Measurements from ENCODE around the gene FETUB.

FETUB gene, protein sequence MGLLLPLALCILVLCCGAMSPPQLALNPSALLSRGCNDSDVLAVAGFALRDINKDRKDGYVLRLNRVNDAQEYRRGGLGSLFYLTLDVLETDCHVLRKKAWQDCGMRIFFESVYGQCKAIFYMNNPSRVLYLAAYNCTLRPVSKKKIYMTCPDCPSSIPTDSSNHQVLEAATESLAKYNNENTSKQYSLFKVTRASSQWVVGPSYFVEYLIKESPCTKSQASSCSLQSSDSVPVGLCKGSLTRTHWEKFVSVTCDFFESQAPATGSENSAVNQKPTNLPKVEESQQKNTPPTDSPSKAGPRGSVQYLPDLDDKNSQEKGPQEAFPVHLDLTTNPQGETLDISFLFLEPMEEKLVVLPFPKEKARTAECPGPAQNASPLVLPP

DNA sequence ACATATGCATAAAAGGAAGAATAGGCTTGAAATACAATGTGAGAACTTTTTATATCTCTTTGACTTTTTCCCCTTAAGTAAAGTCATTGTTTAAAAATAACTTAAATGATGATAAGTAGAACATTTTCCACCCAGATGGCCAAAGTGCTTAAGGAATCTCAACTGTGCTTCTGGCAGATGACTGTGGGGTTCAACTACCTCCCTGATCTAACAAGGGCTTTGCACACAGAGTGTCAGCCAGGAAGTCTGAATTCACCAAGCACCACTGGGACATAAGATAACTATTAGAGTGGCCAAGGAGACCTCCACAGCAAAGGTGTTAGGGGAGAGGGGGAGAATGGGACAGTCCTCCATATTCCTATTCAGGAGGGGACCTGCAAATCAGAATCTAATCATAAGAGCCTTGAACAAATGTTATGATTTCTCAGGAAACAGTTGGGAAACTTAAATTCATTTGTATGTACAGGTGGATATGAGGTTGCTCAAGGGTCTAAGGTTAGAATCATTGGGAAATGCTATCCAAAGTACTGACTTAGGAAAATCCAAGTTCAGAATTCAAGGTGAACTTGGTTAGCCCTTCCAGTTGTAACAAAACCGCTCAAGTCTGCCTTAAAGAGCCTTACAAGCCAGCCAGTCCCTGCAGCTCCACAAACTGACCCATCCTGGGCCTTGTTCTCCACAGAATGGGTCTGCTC is at the start of gene FETUB:
FETUB (plus strand) TSS at position 622 of the 695 bp plus-strand sequence; CDS start at position 684, 62 bp downstream.
- DNase-seq = no peak

DNA sequence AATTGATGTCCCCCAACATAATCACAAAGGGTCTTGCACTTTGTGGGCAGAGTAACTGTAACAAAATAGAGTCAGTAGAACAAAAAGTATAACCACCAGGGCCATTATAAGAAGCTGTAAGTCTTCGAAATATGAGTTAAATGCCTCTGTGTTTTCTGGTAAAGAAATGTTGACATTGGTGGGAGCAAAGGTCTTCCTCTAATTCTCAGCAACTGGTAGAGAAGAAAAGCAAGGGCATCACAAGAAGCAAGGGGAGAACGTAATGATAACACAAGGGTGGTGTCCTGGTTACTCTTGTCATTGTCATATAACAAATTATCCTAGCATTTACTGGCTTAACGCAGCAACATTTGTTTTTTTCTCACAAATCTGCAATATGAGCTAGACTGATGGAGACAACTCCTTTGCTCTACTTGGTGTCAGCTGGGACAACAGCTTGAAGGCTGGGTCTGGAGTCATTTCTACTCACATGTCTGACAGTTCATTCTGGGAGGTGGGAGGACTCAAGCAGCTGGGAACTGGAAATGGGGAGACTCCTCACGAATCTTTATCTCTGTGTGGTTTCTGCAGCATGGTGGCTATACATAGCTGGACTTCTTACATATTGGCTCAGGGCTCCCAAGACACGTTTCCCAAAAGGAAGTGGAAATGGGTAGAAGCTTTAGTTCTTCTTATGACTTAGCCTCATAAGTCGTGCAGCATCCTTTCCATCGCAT is 49.5 kb upstream of the FETUB start:
- DNase-seq = no peak

DNA sequence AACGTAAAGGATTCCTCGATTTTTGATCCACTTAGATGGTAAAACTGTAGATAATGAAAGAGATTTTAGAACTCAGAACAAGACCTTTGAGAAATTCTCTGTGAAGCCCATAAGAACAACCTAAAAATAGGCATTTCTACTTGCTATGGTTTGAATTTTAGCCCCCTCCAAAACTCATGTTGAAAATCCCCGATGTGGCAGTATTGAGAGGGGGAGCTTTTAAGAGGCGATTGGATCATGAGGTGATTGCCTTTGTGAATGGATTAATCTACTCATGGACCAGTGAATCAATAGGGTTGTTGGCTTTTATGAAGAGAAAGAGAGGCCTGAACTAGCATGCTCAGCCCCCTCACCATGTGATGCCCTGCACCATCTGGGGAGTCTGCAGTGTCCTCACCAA is 47.5 kb upstream of the FETUB start:
- no peak for DNase-seq

DNA sequence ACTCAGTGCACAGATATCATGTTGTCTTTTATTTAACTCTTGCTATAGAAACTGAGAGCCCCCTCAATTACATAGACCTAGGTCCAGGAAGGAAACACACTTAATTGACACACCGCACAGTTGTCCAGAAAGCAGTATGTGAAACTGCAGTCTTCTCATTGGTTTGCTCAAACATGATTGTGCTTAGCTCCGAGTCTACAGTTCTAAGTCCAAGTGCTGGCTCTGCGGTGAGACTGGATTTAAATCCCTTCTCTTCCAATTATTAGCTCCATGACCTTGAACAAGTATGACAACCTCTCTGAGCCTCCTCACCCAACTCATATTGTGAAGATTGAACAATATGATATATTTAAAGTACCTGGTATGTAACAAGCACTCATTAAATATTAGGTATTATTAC is 46.3 kb upstream of the FETUB start:
- DNase-seq = no peak

DNA sequence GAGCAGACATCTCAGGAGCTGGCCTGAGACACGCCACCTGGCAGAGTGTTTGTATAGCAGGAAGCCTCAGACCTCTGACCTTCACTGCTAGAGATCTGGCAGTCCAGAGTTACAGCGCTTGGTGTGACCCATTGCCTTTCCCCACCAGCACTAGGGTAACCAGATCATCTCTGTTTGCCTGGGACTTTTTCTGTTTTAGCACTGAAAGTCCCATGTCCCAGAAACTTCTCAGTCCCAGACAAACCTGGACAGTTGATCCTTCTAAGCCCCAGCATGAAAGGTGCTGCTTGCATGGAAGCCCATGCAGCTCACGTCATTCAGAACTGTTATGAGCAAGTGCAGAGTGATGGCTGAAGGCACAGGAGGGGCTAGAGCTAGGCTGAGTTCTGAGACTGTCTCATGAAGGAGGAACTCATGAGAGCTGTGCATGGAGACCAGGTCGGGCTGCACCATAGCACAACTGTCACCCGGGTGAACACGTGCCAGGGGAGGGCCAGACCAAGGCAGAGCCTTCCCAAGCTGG is 45.5 kb upstream of the FETUB start:
- no peak for DNase-seq

DNA sequence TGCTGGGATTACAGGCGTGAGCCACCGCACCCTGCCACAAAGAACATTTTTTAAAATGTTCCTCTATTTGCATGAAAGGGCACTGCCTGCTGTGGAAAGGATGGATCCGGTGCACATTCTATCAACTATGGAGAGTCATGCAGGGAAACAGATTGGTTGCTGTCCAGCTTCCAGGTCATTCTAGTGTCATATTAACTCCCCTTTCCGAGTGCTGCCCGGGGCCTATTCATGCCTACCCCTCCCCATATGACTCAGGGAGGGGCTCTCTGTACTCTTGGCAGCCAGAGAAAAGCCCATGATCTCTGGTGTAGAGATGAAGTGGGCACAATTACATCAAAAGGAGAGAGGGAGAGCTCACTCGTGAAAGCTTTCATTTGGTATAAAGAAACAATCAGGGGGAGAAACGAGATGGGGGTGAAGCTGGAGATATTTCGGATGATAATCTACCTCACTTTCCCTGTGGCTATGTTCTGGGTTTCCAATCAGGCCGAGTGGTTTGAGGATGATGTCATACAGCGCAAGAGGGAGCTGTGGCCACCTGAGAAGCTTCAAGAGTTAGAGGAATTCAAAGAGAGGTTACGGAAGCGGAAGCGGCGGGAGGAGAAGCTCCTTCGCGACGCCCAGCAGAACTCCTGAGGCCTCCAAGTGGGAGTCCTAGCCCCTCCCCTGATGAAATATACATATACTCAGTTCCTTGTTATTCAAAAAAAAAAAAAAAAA is 43.5 kb upstream of the FETUB start:
- DNase-seq = no peak

DNA sequence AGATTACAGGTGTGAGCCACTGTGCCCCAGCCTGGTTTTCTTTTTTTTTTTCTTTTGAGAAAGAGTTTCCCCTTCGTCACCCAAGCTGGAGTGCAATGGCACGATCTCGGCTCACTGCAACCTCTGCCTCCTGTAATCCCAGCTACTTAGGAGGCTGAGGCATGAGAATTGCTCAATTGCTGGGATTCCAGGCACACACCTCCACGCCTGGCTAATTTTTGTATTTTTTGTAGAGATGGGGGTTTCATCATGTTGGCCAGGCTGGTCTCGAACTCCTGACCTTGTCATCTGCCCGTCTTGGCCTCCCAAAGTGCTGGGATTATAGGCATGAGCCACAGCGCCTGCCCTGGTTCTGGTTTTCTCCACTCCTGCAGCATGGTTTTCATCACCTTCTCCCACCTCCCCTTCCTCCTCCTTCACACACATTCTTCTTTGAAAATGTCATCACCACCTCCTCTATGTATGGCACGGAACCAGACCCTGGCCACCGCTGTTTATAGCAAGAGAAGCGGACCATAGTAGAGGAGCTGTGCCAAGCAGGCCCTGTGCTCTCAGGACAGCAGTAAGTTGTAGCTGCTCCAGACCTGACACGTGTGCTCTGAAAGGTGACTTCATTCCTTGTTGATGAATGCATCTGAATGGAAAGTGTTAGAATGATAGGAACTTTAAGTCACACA is 42.0 kb upstream of the FETUB start:
- no peak for DNase-seq

DNA sequence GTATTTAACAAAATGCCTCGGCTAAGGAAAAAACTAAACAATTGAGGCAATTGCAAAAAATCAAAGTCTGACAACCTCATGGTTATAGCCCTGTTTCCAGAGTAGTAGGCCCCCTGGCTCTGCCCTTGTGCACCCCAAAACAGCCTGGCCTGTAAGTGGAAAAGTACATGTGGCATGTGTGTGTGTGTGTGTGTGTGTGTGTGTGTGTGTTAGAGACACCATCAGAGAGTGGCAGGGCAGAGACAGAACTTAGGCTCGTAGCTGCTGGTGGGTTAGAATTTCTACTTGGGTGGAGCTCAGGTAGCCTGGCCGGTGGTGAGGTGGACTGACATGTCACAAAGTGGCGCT is 41.4 kb upstream of the FETUB start:
- no peak for DNase-seq

DNA sequence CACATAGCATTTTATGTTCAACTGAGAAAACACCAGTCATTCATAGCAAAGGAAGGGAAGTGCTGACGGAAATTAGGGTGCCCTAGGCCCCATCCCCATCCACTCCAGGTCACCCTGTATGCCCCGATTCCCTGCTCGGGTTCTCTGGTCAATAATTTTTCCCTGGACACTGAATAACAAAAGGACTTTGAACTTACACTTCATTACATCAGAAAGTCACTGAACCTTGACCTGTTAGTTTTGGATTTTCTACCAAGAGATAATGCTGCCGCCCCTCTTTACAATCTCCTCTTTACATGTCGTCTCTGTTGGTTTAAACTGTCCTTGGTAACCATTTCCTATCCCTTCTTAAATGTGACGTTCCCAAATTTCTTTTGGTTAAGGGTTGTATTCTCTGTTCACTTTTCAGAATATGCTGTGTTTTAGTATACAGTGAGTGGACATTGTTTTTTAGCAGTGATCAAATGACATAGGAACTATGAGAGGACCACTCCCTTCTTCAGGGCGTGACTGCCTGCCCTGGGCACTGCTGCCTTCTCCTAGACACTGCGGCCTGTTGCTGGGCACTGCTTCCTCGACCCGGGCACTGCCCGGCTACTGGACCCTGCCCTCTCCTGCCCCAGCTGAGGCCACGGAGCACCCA is 40.9 kb upstream of the FETUB start:
- DNase-seq = no peak

DNA sequence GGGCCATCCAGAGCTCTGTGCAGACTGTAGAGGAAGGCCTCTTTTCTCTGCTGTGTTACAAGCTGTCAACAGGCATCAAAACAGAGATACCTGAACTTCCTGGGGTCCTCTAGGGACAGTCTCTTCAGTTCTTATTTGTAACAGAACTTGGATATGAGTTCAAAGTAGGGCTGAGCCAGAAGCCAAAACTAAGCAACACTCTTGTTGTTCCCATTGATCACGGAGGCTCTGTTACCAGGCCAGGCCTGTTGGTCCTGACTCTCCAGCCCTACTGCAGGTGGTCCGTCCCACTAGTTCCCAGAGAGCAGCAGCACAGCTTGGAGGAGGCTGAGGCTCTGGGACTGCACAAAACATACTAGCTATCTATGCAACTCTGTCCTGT is 40.4 kb upstream of the FETUB start:
- DNase-seq = no peak

DNA sequence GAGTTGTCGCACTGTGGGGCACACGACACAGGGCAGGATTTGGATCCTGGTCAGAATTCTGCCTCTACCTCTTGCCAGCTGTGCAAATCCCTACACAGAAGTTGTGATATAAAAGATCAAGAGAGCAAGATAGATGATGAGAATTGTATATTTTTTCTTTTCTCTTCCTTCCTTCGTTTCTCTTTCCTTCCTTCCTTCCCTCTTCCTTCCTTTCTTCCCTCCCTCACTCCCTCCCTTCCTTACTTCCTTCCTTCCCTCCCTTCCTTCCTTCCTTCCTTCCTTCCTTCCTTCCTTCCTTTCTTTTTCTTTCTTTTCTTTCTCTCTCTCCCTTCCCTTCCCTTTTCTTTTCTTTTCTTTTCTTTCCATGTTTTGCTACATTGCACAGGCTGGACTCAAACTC is 39.3 kb upstream of the FETUB start:
- no peak for DNase-seq

DNA sequence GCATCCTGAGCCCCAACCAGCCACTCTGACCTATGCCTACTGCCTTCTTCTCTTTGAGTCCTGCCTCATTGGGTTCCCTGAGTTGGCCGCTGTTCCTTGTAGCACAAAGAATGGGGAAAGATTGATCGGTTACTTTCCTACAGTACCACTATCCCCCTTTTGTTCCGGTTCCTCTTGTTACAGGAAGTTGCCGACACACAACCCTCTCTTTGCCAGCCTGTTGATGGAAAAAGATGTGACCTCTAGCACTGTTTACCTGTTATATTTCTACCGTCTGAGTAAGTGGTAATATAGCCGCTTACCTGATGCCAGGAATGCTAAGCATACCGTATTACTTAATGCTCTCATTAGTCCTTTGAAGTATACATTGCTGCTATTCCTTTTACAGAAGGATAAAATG is 37.0 kb upstream of the FETUB start:
- DNase-seq = no peak

DNA sequence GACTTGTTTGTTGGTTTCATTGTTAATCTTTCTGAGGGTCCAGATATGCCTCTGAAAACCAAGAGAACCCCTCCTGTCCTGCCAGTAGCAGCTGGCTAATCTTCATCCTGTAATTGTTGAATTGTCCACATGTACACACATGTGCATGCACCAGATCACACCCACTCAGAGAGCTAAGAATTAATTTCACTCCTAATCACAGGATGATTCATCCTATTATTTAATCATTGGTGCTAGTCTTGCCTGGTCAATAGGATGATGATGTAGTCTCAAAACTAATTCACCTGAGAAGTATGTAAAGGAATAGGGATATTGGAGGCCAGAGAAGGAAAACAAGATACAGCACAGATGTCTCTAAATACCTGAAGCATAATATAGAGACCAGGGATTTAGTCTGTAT is 35.1 kb upstream of the FETUB start:
- no peak for DNase-seq

DNA sequence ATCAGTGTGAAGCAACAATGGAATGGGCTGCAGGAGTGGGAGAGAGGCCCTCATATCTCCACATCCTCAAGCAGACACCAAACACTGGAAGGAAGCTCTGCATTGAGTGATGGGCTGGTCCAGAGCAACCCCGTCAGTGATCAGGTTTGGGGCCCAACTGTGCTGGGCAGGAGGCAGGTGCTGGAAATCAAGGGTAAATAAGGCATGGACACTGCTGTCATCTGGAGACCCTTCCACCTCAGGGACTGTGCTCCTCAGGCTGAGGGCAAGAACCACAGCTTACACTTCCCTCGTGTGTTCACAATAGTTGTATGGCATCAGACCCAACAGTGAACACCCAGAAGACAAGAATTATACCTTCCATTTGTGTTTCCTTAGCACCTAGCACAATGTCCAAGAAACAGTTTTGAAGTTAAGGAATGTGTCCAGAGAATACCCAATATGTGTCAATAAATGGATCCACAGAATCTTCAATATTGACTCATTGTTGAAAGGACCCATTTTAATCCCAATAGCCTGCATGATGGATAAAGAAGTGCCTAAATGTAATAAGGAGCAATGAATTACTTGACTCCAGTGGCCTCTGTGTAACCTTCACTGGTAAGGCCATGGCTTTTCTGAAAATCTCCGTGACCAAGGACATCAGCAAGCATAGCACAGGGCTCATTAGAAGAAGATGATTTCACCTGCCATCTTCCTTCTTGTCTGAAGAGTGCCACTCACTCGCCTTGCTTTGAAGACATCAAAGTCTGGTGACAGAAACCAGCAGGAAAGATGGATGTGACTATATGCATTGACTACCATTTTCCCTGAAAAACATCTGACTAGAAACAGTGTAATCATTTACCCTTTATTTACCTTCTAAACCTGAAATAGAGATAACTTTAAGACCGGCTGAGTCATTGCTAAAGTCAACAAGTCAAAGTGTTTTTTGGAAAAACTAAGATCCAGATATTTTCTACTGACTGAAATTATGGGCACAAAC is 34.3 kb upstream of the FETUB start:
- no peak for DNase-seq

DNA sequence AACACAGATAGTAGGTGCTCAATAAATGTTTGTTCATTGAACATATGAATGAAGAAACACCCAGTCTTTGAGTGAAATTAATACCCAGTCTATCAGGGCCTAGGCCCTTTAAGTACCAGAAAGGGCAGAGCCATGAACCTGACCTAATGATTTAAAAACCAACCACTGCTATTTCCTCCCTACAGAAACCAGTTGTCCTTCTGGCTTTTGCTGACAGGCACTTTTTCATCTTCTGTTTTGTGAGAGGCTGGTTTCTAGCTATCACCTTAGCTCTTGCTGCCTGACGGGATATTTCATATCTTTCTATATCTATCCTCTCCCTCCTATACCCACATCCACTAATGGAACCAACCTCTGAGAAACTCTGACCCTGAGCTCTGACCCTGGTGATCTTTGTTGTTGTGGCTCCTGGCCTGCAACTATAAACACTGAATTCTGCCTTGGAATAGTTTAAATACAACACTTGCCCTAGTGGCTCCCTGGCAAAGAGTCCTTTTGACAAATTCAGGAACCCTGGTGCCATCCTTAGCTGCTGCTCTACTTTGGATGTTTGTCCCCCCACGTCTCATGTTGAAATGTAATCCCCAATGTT is 31.5 kb upstream of the FETUB start:
- DNase-seq = no peak

DNA sequence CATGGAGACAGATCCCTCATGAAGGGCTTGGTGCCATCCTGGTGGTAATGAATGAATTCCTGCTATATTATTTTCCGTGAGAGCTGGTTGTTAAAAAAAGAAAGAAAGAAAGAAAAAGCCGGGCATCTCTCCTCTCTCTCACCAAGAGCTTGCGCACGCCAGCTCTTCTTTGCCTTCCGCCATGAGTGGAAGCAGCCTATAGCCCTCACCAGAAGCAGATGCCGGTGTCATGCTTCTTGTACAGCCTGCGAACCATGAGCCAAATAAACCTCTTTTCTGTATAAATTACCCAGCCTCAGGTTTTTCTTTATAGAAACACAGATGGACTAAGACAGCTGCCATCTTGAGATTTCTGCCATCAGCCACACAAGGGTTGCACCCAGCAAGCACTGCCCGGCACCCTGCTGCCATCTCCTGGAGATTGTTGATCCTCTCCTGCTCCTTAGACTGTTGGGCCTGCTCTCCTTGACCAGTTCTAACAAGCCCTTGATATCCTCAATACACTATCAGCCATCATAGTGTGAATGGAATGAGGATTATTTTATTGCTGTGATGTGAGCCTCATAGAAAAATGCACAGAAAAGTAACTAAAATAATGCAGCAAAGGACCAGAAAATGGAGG is 30.8 kb upstream of the FETUB start:
- DNase-seq = no peak

DNA sequence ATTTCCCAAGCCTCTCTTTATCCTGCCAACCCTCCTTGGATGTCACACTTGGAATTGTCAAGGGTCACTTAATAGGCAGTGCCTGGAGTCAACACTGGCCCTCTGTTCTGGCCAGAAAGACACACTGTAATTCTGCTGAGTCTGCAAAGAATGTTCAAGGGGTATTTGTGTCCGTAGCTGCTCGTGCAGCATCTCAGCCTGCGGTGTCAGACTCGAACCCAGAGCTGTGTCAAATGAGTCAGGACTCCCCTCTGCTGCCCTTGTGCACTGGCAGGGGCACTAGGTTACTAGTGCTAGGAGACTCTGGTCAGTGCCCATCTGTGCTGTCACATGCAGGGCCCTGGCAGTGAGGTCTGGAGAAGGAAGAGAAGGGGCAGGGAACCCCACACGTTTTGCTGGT is 28.1 kb upstream of the FETUB start:
- no peak for DNase-seq

DNA sequence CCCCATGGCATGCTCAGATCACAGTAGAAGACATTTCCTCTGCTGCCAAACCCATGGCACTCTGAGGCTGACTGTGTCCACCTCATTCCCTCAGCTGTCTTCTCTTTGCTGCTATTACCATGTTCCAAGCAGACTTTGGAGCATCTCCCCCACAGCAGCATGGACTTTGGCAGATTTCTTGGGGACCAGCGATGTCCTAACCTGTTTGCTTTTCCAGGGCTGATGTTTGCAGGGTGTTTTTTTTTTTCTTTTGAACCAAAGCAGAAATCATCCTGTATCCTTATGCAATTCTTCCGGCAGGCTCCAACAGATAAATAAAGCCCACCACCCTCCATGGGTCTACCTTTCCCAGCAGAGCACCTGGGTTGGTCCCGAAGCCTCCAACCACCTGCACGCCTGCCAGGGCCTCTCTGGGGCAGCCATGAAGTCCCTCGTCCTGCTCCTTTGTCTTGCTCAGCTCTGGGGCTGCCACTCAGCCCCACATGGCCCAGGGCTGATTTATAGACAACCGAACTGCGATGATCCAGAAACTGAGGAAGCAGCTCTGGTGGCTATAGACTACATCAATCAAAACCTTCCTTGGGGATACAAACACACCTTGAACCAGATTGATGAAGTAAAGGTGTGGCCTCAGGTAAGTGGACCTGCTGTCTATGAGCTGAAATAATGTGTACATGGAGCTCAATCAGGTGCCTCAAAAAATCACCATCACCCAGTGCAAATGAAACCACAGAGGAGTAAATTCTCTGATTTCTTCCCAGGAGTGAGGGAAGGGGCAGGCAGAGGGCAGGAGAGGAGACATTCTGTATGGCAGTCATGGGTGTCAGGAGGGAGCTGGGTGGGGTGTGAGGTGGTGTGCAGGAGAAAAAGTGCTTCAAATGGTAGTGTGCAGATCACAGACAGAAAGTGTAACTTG is 27.2 kb upstream of the FETUB start, which contains the start of gene AHSG:
AHSG (plus strand) TSS at position 340 of the 916 bp plus-strand sequence; CDS start at position 422, 82 bp downstream.
- no peak for DNase-seq

Measured in NCI-H1048 (cell line).